Liver (tissue), 9 donors: ENCODE results near the gene LRCH2. TPM values are rescaled to one million over a fixed set of nuclear protein-coding genes. Genes with fewer than 3 reads are reported as not detected.

Experiments
- DNase-seq: peaks from one replicate; pipeline ENCODE4 v3.0.0-alpha.2; 2017; ENCODE audit warnings: low spot score
- H3K27ac ChIP-seq, 2 donors: one replicate each; pipeline ENCODE4 v1.7.0; 2013; ENCODE audit warnings: inconsistent platforms in 2 of 2, low read length in 2 of 2, control low read depth in 1 of 2, low read depth in 1 of 2, mild to moderate bottlenecking in 1 of 2
- H3K27me3 ChIP-seq, 4 donors: one replicate each; pipeline versions ENCODE4 v1.6.1 to v1.7.0; 2013; ENCODE audit warnings: low read length in 3 of 4, inconsistent platforms in 1 of 4, mild to moderate bottlenecking in 1 of 4, moderate library complexity in 1 of 4; ENCODE audit not compliant: control insufficient read depth in 4 of 4, insufficient read depth in 4 of 4
- H3K36me3 ChIP-seq, 4 donors: one replicate each; pipeline versions ENCODE4 v1.6.1 to v1.7.0; 2013; ENCODE audit warnings: low read length in 3 of 4, mild to moderate bottlenecking in 3 of 4, low read depth in 1 of 4, moderate library complexity in 1 of 4; ENCODE audit not compliant: control insufficient read depth in 4 of 4, insufficient read depth in 3 of 4
- H3K4me1 ChIP-seq, 4 donors: one replicate each; pipeline versions ENCODE4 v1.6.1 to v1.7.0; 2013; ENCODE audit warnings: low read length in 3 of 4, mild to moderate bottlenecking in 3 of 4, moderate library complexity in 1 of 4; ENCODE audit not compliant: control insufficient read depth in 4 of 4, insufficient read depth in 4 of 4
- H3K4me3 ChIP-seq, 3 donors: one replicate each; pipeline versions ENCODE4 v1.6.1 to v1.7.0; 2013; ENCODE audit warnings: low read length in 3 of 3, control low read depth in 1 of 3, low read depth in 1 of 3, mild to moderate bottlenecking in 1 of 3
- H3K9ac ChIP-seq, 2 donors: one replicate each; pipeline ENCODE4 v1.7.0; 2013; ENCODE audit warnings: low read length in 2 of 2, mild to moderate bottlenecking in 2 of 2, moderate library complexity in 2 of 2, control low read depth in 1 of 2, low read depth in 1 of 2
- H3K9me3 ChIP-seq, 4 donors: one replicate each; pipeline versions ENCODE4 v1.6.1 to v1.7.0; 2013; ENCODE audit warnings: low read length in 3 of 4; ENCODE audit not compliant: control insufficient read depth in 4 of 4
- EGR1 ChIP-seq, 2 donors: IDR thresholded peaks; 2 replicates each; pipeline ENCODE4 v1.6.1; 2016 to 2018; ENCODE audit warnings: antibody characterized with exemption in 2 of 2, low read depth in 2 of 2
- FOXA1 ChIP-seq: IDR thresholded peaks from 2 replicates; pipeline ENCODE4 v1.6.1; 2016; ENCODE audit warnings: antibody characterized with exemption
- FOXA2 ChIP-seq: IDR thresholded peaks from 2 replicates; pipeline ENCODE4 v1.6.1; 2016; ENCODE audit warnings: antibody characterized with exemption
- GABPA ChIP-seq, 2 donors: IDR thresholded peaks in 1 of 2; conservative IDR thresholded peaks in 1 of 2; 2 replicates each; pipeline ENCODE4 v1.6.1; 2016; ENCODE audit warnings: antibody characterized with exemption in 2 of 2, mild to moderate bottlenecking in 1 of 2, moderate library complexity in 1 of 2
- HNF4A ChIP-seq, 2 donors: conservative IDR thresholded peaks; 2 replicates each; pipeline ENCODE4 v1.6.1; 2016; ENCODE audit warnings: antibody characterized with exemption in 2 of 2, mild to moderate bottlenecking in 2 of 2
- HNF4G ChIP-seq: IDR thresholded peaks from 2 replicates; pipeline ENCODE4 v1.6.1; 2016; ENCODE audit warnings: antibody characterized with exemption
- JUND ChIP-seq, 2 donors: IDR thresholded peaks; 2 replicates each; pipeline ENCODE4 v1.6.1; 2016; ENCODE audit warnings: antibody characterized with exemption in 2 of 2
- MAX ChIP-seq: IDR thresholded peaks from 2 replicates; pipeline ENCODE4 v1.6.1; 2016; ENCODE audit warnings: antibody characterized with exemption
- NR2F2 ChIP-seq: IDR thresholded peaks from 2 replicates; pipeline ENCODE4 v1.6.1; 2016; ENCODE audit warnings: antibody characterized with exemption
- RAD21 ChIP-seq, 2 donors: IDR thresholded peaks; 2 replicates each; pipeline ENCODE4 v1.6.1; 2016; ENCODE audit warnings: antibody characterized with exemption in 2 of 2, mild to moderate bottlenecking in 2 of 2
- RXRA ChIP-seq, 2 donors: IDR thresholded peaks; 2 replicates each; pipeline ENCODE4 v1.6.1; 2017 to 2018; ENCODE audit warnings: antibody characterized with exemption in 2 of 2, mild to moderate bottlenecking in 1 of 2
- SP1 ChIP-seq: IDR thresholded peaks from 2 replicates; pipeline ENCODE4 v1.6.1; 2018; ENCODE audit warnings: antibody characterized with exemption, mild to moderate bottlenecking
- TAF1 ChIP-seq: conservative IDR thresholded peaks from 2 replicates; pipeline ENCODE4 v1.6.1; 2016; ENCODE audit warnings: antibody characterized with exemption, mild to moderate bottlenecking
- YY1 ChIP-seq: IDR thresholded peaks from 2 replicates; pipeline ENCODE4 v1.6.1; 2016; ENCODE audit warnings: antibody characterized with exemption, mild to moderate bottlenecking
- ZBTB33 ChIP-seq: IDR thresholded peaks from 2 replicates; pipeline ENCODE4 v1.6.1; 2016; ENCODE audit warnings: antibody characterized with exemption
- WGBS: extraction: QIAGEN DNeasy Blood & Tissue Kit; methylation state at CpG from one replicate; pipeline ENCODE4 v1.1.7; 2013; 5-methylcytosine and 5-hydroxymethylcytosine counted together
- polyA plus RNA-seq, 2 donors: library from polyadenylated mRNA; stranded (reverse) in 1 of 2; unstranded in 1 of 2; fragments of 200-250 nt in 1 of 2; fragments of >200 nt in 1 of 2; fragmentation: Nextera tagmentation in 1 of 2; extraction: Ambion mirVana in 1 of 2; gene quantifications; one replicate each; pipeline versions ENCODE4 v1.2.1 to v1.2.3, GENCODE V29; 2013 to 2015
- total RNA-seq, 2 donors: library from RNA; depleted of rRNA; stranded (reverse); fragments of >200 nt; gene quantifications; one replicate each; pipeline ENCODE4 v1.2.3, GENCODE V29; 2014
- TF ChIP-seq, protein P1 (sequence below): IDR thresholded peaks from 2 replicates; pipeline ENCODE4 v1.6.1; 2016; ENCODE audit warnings: antibody characterized with exemption
- TF ChIP-seq, protein P2 (sequence below): fragments of 150-350 bp; IDR thresholded peaks from 2 replicates; pipeline ENCODE4 v1.5.1; 2017; ENCODE audit warnings: improper control_type of control experiment, low read depth, low read length; ENCODE audit not compliant: missing input control
- TF ChIP-seq, protein P3 (sequence below): IDR thresholded peaks from 2 replicates; pipeline ENCODE4 v1.6.1; 2016; ENCODE audit warnings: antibody characterized with exemption, mild to moderate bottlenecking
- donor health status: healthy.
- donor health status: healthy.
- donor health status: healthy.
- donor health status: healthy.
- donor health status: healthy.

LRCH2 gene
- total and polyA plus RNA-seq, 4 donors = 0.06 to 0.42 (median 0.24) TPM

- DNase-seq = no peak
- TF ChIP-seq HNF4A (conservative IDR thresholded peaks at IDR 0.05) (no peak), MAX (no peak), HNF4G (no peak), NR2F2 (no peak)
- TF ChIP-seq, protein P1, sequence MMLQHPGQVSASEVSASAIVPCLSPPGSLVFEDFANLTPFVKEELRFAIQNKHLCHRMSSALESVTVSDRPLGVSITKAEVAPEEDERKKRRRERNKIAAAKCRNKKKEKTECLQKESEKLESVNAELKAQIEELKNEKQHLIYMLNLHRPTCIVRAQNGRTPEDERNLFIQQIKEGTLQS = no peak
- TF ChIP-seq, protein P2, sequence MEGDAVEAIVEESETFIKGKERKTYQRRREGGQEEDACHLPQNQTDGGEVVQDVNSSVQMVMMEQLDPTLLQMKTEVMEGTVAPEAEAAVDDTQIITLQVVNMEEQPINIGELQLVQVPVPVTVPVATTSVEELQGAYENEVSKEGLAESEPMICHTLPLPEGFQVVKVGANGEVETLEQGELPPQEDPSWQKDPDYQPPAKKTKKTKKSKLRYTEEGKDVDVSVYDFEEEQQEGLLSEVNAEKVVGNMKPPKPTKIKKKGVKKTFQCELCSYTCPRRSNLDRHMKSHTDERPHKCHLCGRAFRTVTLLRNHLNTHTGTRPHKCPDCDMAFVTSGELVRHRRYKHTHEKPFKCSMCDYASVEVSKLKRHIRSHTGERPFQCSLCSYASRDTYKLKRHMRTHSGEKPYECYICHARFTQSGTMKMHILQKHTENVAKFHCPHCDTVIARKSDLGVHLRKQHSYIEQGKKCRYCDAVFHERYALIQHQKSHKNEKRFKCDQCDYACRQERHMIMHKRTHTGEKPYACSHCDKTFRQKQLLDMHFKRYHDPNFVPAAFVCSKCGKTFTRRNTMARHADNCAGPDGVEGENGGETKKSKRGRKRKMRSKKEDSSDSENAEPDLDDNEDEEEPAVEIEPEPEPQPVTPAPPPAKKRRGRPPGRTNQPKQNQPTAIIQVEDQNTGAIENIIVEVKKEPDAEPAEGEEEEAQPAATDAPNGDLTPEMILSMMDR = no peak
- Histone ChIP-seq H3K4me3 (no peak overlapping the region), H3K27ac (no peak overlapping the region), H3K4me1 (no peaks in the 10 kb centered on the region), H3K9ac (no peak overlapping the region), H3K27me3 (no peaks in the 10 kb centered on the region), H3K36me3 (no peaks in the 10 kb centered on the region), H3K9me3 (no peaks in the 10 kb centered on the region)
- WGBS = 76% methylated on average over 1 of the region's 1 CpG
Observed at GRCh38 chrX:115178473-115178872, 55.4 kb downstream of the LRCH2 start.

- TF ChIP-seq, protein P2 = no peak
- TF ChIP-seq, protein P1 = no peak
- TF ChIP-seq RXRA (IDR thresholded peaks at IDR 0.05) (no peak), FOXA2 (no peak), FOXA1 (no peak), SP1 (no peak), TAF1 (no peak), GABPA (IDR thresholded peaks at IDR 0.05 in 1 of 2, conservative IDR thresholded peaks at IDR 0.05 in 1 of 2) (no peak), RAD21 (IDR thresholded peaks at IDR 0.05) (no peak), HNF4A (conservative IDR thresholded peaks at IDR 0.05) (no peak), YY1 (no peak), ZBTB33 (no peak), JUND (IDR thresholded peaks at IDR 0.05) (no peak), HNF4G (no peak), EGR1 (IDR thresholded peaks at IDR 0.05; ENCODE audit: low read depth in 2 of 2) (no peak)
- TF ChIP-seq, protein P3, sequence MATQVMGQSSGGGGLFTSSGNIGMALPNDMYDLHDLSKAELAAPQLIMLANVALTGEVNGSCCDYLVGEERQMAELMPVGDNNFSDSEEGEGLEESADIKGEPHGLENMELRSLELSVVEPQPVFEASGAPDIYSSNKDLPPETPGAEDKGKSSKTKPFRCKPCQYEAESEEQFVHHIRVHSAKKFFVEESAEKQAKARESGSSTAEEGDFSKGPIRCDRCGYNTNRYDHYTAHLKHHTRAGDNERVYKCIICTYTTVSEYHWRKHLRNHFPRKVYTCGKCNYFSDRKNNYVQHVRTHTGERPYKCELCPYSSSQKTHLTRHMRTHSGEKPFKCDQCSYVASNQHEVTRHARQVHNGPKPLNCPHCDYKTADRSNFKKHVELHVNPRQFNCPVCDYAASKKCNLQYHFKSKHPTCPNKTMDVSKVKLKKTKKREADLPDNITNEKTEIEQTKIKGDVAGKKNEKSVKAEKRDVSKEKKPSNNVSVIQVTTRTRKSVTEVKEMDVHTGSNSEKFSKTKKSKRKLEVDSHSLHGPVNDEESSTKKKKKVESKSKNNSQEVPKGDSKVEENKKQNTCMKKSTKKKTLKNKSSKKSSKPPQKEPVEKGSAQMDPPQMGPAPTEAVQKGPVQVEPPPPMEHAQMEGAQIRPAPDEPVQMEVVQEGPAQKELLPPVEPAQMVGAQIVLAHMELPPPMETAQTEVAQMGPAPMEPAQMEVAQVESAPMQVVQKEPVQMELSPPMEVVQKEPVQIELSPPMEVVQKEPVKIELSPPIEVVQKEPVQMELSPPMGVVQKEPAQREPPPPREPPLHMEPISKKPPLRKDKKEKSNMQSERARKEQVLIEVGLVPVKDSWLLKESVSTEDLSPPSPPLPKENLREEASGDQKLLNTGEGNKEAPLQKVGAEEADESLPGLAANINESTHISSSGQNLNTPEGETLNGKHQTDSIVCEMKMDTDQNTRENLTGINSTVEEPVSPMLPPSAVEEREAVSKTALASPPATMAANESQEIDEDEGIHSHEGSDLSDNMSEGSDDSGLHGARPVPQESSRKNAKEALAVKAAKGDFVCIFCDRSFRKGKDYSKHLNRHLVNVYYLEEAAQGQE = no peak
- 84% methylated on average over 4 of the region's 4 CpGs for WGBS
- Histone ChIP-seq H3K27ac (no peak overlapping the region), H3K27me3 (no peaks in the 10 kb centered on the region), H3K4me3 (no peak overlapping the region), H3K9ac (no peak overlapping the region), H3K9me3 (no peaks in the 10 kb centered on the region), H3K4me1 (no peaks in the 10 kb centered on the region), H3K36me3 (no peaks in the 10 kb centered on the region)
- DNase-seq = no peak
Observed at GRCh38 chrX:115177932-115178331, 56.0 kb downstream of the LRCH2 start.
